CD4-positive, alpha-beta T cell treated with Interleukin-6 at 100 ng/mL for 8 hours (primary cell): ENCODE data around the gene PRR33.

Experiments used
- DNase-seq: peaks from one replicate; pipeline ENCODE4 v3.0.0-alpha.2; 2020; ENCODE audit warnings: mixed read lengths, low spot score

Gene PRR33

GRCh38 chr11:1847006-1847735 is 44.5 kb downstream of the PRR33 start:
- DNase-seq, result no peak

GRCh38 chr11:1846453-1846932 is 45.2 kb downstream of the PRR33 start:
- no peak for DNase-seq

GRCh38 chr11:1845561-1846452 is 45.9 kb downstream of the PRR33 start:
- peak; percentile 24 for DNase-seq

- DNase-seq, result no peak
Observed at GRCh38 chr11:1845095-1845429, 46.6 kb downstream of the PRR33 start.

- peak; percentile 50 for DNase-seq
Observed at GRCh38 chr11:1844221-1845094, 47.2 kb downstream of the PRR33 start.

GRCh38 chr11:1843796-1844195 is 47.9 kb downstream of the PRR33 start:
- no peak for DNase-seq

- no peak for DNase-seq
Observed at GRCh38 chr11:1843098-1843473, 48.6 kb downstream of the PRR33 start.

- no peak for DNase-seq
Observed at GRCh38 chr11:1842149-1843097, 49.3 kb downstream of the PRR33 start.

GRCh38 chr11:1841511-1842148 is 50.1 kb downstream of the PRR33 start:
- DNase-seq, result no peak

- no peak for DNase-seq
Observed at GRCh38 chr11:1840780-1841480, 50.8 kb downstream of the PRR33 start.

GRCh38 chr11:1839924-1840779 is 51.5 kb downstream of the PRR33 start:
- DNase-seq, result peak; percentile 28

GRCh38 chr11:1839204-1839923 is 52.3 kb downstream of the PRR33 start:
- no peak for DNase-seq

GRCh38 chr11:1838426-1839144 is 53.1 kb downstream of the PRR33 start, which contains the start of gene TNNI2:
Gene TNNI2, plus strand, starts transcription at chr11:1838981. Its CDS starts 716 bp downstream, at chr11:1839697.
- DNase-seq, result no peak
